ENCODE measurements around the gene NPAS2. TPM values are rescaled to one million over a fixed set of nuclear protein-coding genes. Genes with fewer than 3 reads are reported as not detected.

The NPAS2 gene
- total RNA-seq, 4 donors from 2014 or later: 11.8 to 46.5 (median 21.7) TPM

- no peak for ATAC-seq
- Histone ChIP-seq H3K27me3 (no peaks in the 10 kb centered on the region), H3K9me3 (no peaks in the 10 kb centered on the region), H3K36me3 (peaks cover 0 to 77% of the 10 kb centered on the region in 2 donors), H3K4me1 (peaks cover 0 to 14% (median 0%) of the 10 kb centered on the region in 3 donors), H3K4me3 (no peak overlapping the region), H3K27ac (no peak overlapping the region)
- TF ChIP-seq EP300 (IDR thresholded peaks at IDR 0.05) (no peak), CTCF (IDR thresholded peaks at IDR 0.05) (no peak), POLR2AphosphoS5 (IDR thresholded peaks at IDR 0.05) (no peak), POLR2A (IDR thresholded peaks at IDR 0.05) (no peak)
- WGBS, 2 donors (ENCODE audit: low coverage in 1 of 2): 93% methylated on average over 13 to 15 of the region's 22 CpGs
Measured at GRCh38 chr2:100974712-100975520, 155.0 kb downstream of the NPAS2 start.

GRCh38 chr2:100975521-100975785, 155.5 kb downstream of the NPAS2 start:
- no peak for ATAC-seq
- 86 to 90% methylated on average over 4 to 7 of the region's 7 CpGs for WGBS, 2 donors (ENCODE audit: low coverage in 1 of 2)
- no peak for TF ChIP-seq CTCF (IDR thresholded peaks at IDR 0.05)
- TF ChIP-seq POLR2AphosphoS5 (IDR thresholded peaks at IDR 0.05): no peak
- TF ChIP-seq POLR2A (IDR thresholded peaks at IDR 0.05): no peak
- no peak for TF ChIP-seq EP300 (IDR thresholded peaks at IDR 0.05)

DNA sequence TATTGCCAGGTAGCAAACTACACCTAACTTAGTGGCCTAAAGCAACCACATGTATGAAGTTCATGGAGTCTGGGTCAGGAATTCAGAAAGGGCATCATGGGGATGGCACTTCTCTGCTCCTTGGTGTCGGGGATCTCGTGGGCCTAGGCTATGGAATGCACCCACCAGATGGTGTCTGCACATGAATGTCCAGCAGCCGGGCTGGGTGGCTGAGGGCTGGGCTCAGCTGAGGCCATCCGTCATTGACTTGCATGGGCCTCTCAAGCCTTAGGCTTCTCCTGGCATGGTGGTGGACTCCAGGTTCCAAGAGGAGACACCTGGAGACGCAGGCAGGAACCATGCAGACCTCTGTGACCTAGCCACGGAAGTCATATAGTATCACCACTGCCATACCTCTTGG, 156.1 kb downstream of the NPAS2 start:
- WGBS, 2 donors (ENCODE audit: low coverage in 1 of 2): 88 to 92% methylated on average over 2 of the region's 6 CpGs
- H3K36me3 ChIP-seq: peaks cover 0 to 75% of the 10 kb centered on the region in 2 donors
- no peaks in the 10 kb centered on the region for H3K27me3 ChIP-seq
- ATAC-seq: no peak
- H3K4me1 ChIP-seq: peaks cover 0 to 14% (median 0%) of the 10 kb centered on the region in 3 donors
- no peak overlapping the region for H3K27ac ChIP-seq
- TF ChIP-seq CTCF (IDR thresholded peaks at IDR 0.05) (no peak), EP300 (IDR thresholded peaks at IDR 0.05) (no peak), POLR2A (IDR thresholded peaks at IDR 0.05) (no peak), POLR2AphosphoS5 (IDR thresholded peaks at IDR 0.05) (no peak)
- H3K4me3 ChIP-seq: no peak overlapping the region
- H3K9me3 ChIP-seq: no peaks in the 10 kb centered on the region

More at GRCh38 chr2:100975521-100975785, 155.5 kb downstream of the NPAS2 start:
- H3K27ac ChIP-seq: no peak overlapping the region
- no peaks in the 10 kb centered on the region for H3K27me3 ChIP-seq
- H3K4me1 ChIP-seq: peaks cover 0 to 14% (median 0%) of the 10 kb centered on the region in 3 donors
- no peak overlapping the region for H3K4me3 ChIP-seq
- H3K36me3 ChIP-seq: peaks cover 0 to 74% of the 10 kb centered on the region in 2 donors
- H3K9me3 ChIP-seq: no peaks in the 10 kb centered on the region

- Histone ChIP-seq H3K27me3 (no peaks in the 10 kb centered on the region), H3K4me1 (peaks cover 0 to 14% (median 0%) of the 10 kb centered on the region in 3 donors), H3K9me3 (no peaks in the 10 kb centered on the region), H3K36me3 (peaks cover 0 to 70% of the 10 kb centered on the region in 2 donors), H3K27ac (peak overlapping the region in 2 of 4 donors; percentile 79 to 84), H3K4me3 (no peak overlapping the region)
- 52 to 78% methylated on average over 7 to 8 of the region's 19 CpGs for WGBS, 2 donors (ENCODE audit: low coverage in 1 of 2)
- ATAC-seq: no peak
- no peak for TF ChIP-seq CTCF (IDR thresholded peaks at IDR 0.05)
- TF ChIP-seq POLR2AphosphoS5 (IDR thresholded peaks at IDR 0.05): peak; percentile 27
- no peak for TF ChIP-seq POLR2A (IDR thresholded peaks at IDR 0.05)
Measured at GRCh38 chr2:100976645-100977391, 156.9 kb downstream of the NPAS2 start.

All from gastroesophageal sphincter (tissue), 4 donors.